GM19397 (cell line): Measurements from ENCODE around the gene SEMA3G.

Experiments
- ATAC-seq: cut with Tn5 transposase; IDR thresholded peaks from one replicate; pipeline ENCODE4 v1.9.1; 2021; ENCODE audit warnings: mild to moderate bottlenecking, moderate library complexity; ENCODE audit not compliant: unreplicated experiment

SEMA3G gene

GRCh38 chr3:52397676-52398399 is 47.1 kb downstream of the SEMA3G start:
- no peak for ATAC-seq

- no peak for ATAC-seq
Observed at GRCh38 chr3:52396907-52397591, 47.9 kb downstream of the SEMA3G start.

GRCh38 chr3:52396011-52396906 is 48.6 kb downstream of the SEMA3G start:
- ATAC-seq, result no peak

GRCh38 chr3:52395503-52395865 is 49.4 kb downstream of the SEMA3G start:
- ATAC-seq, result no peak

GRCh38 chr3:52394751-52395502 is 50.0 kb downstream of the SEMA3G start:
- ATAC-seq, result no peak

GRCh38 chr3:52393959-52394670 is 50.8 kb downstream of the SEMA3G start:
- ATAC-seq, result no peak

- no peak for ATAC-seq
Observed at GRCh38 chr3:52393131-52393807, 51.6 kb downstream of the SEMA3G start.

GRCh38 chr3:52392216-52392930 is 52.5 kb downstream of the SEMA3G start:
- no peak for ATAC-seq

GRCh38 chr3:52391096-52391495 is 53.8 kb downstream of the SEMA3G start:
- no peak for ATAC-seq

- ATAC-seq, result no peak
Observed at GRCh38 chr3:52388933-52389332, 56.0 kb downstream of the SEMA3G start.

- ATAC-seq, result no peak
Observed at GRCh38 chr3:52388348-52388821, 56.5 kb downstream of the SEMA3G start.

GRCh38 chr3:52387481-52387880 is 57.4 kb downstream of the SEMA3G start:
- ATAC-seq, result no peak

GRCh38 chr3:52385157-52385556 is 59.7 kb downstream of the SEMA3G start:
- ATAC-seq, result no peak

- no peak for ATAC-seq
Observed at GRCh38 chr3:52384019-52384761, 60.7 kb downstream of the SEMA3G start.

- no peak for ATAC-seq
Observed at GRCh38 chr3:52383446-52383845, 61.5 kb downstream of the SEMA3G start.
